ENCODE data around the gene PLXNA4. TPM values are rescaled to one million over a fixed set of nuclear protein-coding genes. Genes with fewer than 3 reads are reported as not detected.

Gene PLXNA4
- total RNA-seq, 1 experiment from 2014 or later: 0.81 TPM

GRCh38 chr7:132433301-132433700 lies 143.0 kb downstream of the PLXNA4 start:
- ATAC-seq (no peak), DNase-seq (ENCODE audit: low spot score) (no peak)
- no peak overlapping the region for H3K27ac Mint-ChIP-seq
- CTCF ChIA-PET: no interaction called here
- no peaks in the 10 kb centered on the region for H3K9me3 Mint-ChIP-seq
- H3K36me3 Mint-ChIP-seq: no peaks in the 10 kb centered on the region
- no peaks in the 10 kb centered on the region for H3K4me1 Mint-ChIP-seq
- peaks cover 3% of the 10 kb centered on the region; the same call in 1 of the 2 replicates for H3K27me3 Mint-ChIP-seq (ENCODE audit: low read depth)
- H3K4me3 Mint-ChIP-seq: no peak overlapping the region
- POLR2A ChIA-PET: no interaction called here
- TF ChIP-seq ZNF219 (CRISPR knock-in tag; IDR thresholded peaks at IDR 0.05; ENCODE audit: borderline replicate concordance) (no peak), ZNF512 (CRISPR knock-in tag; IDR thresholded peaks at IDR 0.05; ENCODE audit: borderline replicate concordance) (no peak), EMX1 (CRISPR knock-in tag; IDR thresholded peaks at IDR 0.05) (no peak), MAX (CRISPR knock-in tag; IDR thresholded peaks at IDR 0.05) (no peak), AR (CRISPR knock-in tag; IDR thresholded peaks at IDR 0.05) (no peak), KAT7 (CRISPR knock-in tag; IDR thresholded peaks at IDR 0.05; ENCODE audit: borderline replicate concordance) (no peak), ZNF423 (CRISPR knock-in tag; IDR thresholded peaks at IDR 0.05) (no peak), FOXJ3 (CRISPR knock-in tag; IDR thresholded peaks at IDR 0.05; ENCODE audit: borderline replicate concordance) (no peak), CTCF (IDR thresholded peaks at IDR 0.05) (no peak), CREM (CRISPR knock-in tag; IDR thresholded peaks at IDR 0.05) (no peak)

- Mint-ChIP-seq H3K4me1 (no peaks in the 10 kb centered on the region), H3K36me3 (no peaks in the 10 kb centered on the region), H3K27ac (no peak overlapping the region), H3K4me3 (no peak overlapping the region), H3K27me3 (ENCODE audit: low read depth) (peaks cover 3% of the 10 kb centered on the region; the same call in 1 of the 2 replicates), H3K9me3 (no peaks in the 10 kb centered on the region)
- DNase-seq (ENCODE audit: low spot score) (no peak), ATAC-seq (no peak)
- ChIA-PET POLR2A (no interaction called here), CTCF (no interaction called here)
- TF ChIP-seq ZBTB21 (CRISPR knock-in tag; IDR thresholded peaks at IDR 0.05; ENCODE audit: borderline replicate concordance): no peak
- TF ChIP-seq FOXK1 (CRISPR knock-in tag; IDR thresholded peaks at IDR 0.05): no peak
- no peak for TF ChIP-seq USF1 (CRISPR knock-in tag; IDR thresholded peaks at IDR 0.05)
- TF ChIP-seq ETV6 (CRISPR knock-in tag; IDR thresholded peaks at IDR 0.05): no peak
- no peak for TF ChIP-seq ERG (CRISPR knock-in tag; IDR thresholded peaks at IDR 0.05)
- TF ChIP-seq STAT6 (CRISPR knock-in tag; conservative IDR thresholded peaks at IDR 0.05; ENCODE audit: low read depth): no peak
- no peak for TF ChIP-seq ZNF532 (CRISPR knock-in tag; IDR thresholded peaks at IDR 0.05; ENCODE audit: borderline replicate concordance)
- TF ChIP-seq ZNF219 (CRISPR knock-in tag; IDR thresholded peaks at IDR 0.05; ENCODE audit: borderline replicate concordance): no peak
- TF ChIP-seq KAT7 (CRISPR knock-in tag; IDR thresholded peaks at IDR 0.05; ENCODE audit: borderline replicate concordance): no peak
Measured at GRCh38 chr7:132430861-132431822, 145.1 kb downstream of the PLXNA4 start.

Measured in WTC11 (cell line).